ENCODE measurements around the gene KCNQ5.

Gene KCNQ5

GRCh38 chr6:73058736-73059135 lies 436.9 kb downstream of the KCNQ5 start:
- no peak for DNase-seq
- no peaks in the 10 kb centered on the region for H3K4me1 Mint-ChIP-seq
- H3K36me3 Mint-ChIP-seq: peaks cover 6 to 7% of the 10 kb centered on the region in 2 donors
- no peak overlapping the region for H3K27ac Mint-ChIP-seq
- no peaks in the 10 kb centered on the region for H3K27me3 Mint-ChIP-seq
- H3K9me3 Mint-ChIP-seq: peaks cover 3% of the 10 kb centered on the region in 2 donors
- no peak overlapping the region for H3K4me3 Mint-ChIP-seq
- no peak for ATAC-seq (replicated peaks)

DNA sequence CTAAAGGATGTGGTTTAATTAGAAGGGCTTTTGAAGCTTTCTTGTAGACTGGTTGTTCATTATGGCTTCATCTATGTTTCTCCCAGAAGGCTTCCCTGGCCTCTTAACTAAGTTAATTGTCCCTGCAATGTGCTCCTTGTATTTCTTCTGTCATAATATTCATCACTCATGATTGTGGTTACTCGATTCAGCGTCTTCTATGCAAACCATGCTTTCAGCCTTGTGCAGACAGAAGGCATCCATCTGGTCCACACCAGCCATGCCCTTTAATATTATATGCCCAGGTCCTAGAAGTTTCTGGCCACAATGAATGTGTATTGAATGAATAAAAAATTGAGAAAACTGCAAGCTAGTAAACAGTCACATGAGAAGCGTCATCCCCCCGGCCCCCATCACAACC lies 440.3 kb downstream of the KCNQ5 start:
- H3K4me3 Mint-ChIP-seq: no peak overlapping the region
- no peak for DNase-seq
- peaks cover 7% of the 10 kb centered on the region in 2 donors for H3K4me1 Mint-ChIP-seq
- no peak overlapping the region for H3K27ac Mint-ChIP-seq
- ATAC-seq (replicated peaks): no peak
- no peaks in the 10 kb centered on the region for H3K9me3 Mint-ChIP-seq
- H3K27me3 Mint-ChIP-seq: no peaks in the 10 kb centered on the region
- peaks cover 3 to 9% of the 10 kb centered on the region in 2 donors for H3K36me3 Mint-ChIP-seq

GRCh38 chr6:73062837-73063236 lies 441.0 kb downstream of the KCNQ5 start:
- ATAC-seq (replicated peaks) (no peak), DNase-seq (no peak)
- Mint-ChIP-seq H3K4me1 (peaks cover 7% of the 10 kb centered on the region in 2 donors), H3K27me3 (no peaks in the 10 kb centered on the region), H3K36me3 (peaks cover 3 to 9% of the 10 kb centered on the region in 2 donors), H3K27ac (no peak overlapping the region), H3K4me3 (no peak overlapping the region), H3K9me3 (no peaks in the 10 kb centered on the region)

GRCh38 chr6:73064266-73064665 lies 442.4 kb downstream of the KCNQ5 start:
- peaks cover 0 to 9% of the 10 kb centered on the region in 2 donors for H3K36me3 Mint-ChIP-seq
- no peak overlapping the region for H3K27ac Mint-ChIP-seq
- peaks cover 7% of the 10 kb centered on the region in 2 donors for H3K4me1 Mint-ChIP-seq
- H3K4me3 Mint-ChIP-seq: no peak overlapping the region
- no peaks in the 10 kb centered on the region for H3K27me3 Mint-ChIP-seq
- ATAC-seq (replicated peaks): no peak
- DNase-seq: no peak
- no peaks in the 10 kb centered on the region for H3K9me3 Mint-ChIP-seq

- no peaks in the 10 kb centered on the region for H3K4me1 Mint-ChIP-seq
- no peaks in the 10 kb centered on the region for H3K36me3 Mint-ChIP-seq
- DNase-seq: no peak
- ATAC-seq (replicated peaks): no peak
- H3K9me3 Mint-ChIP-seq: no peaks in the 10 kb centered on the region
- no peak overlapping the region for H3K27ac Mint-ChIP-seq
- H3K4me3 Mint-ChIP-seq: no peak overlapping the region
- H3K27me3 Mint-ChIP-seq: no peaks in the 10 kb centered on the region
Observed at GRCh38 chr6:73073238-73073637, 451.4 kb downstream of the KCNQ5 start.

GRCh38 chr6:73074175-73074574 lies 452.3 kb downstream of the KCNQ5 start:
- Mint-ChIP-seq H3K36me3 (no peaks in the 10 kb centered on the region), H3K27ac (no peak overlapping the region), H3K27me3 (no peaks in the 10 kb centered on the region), H3K9me3 (no peaks in the 10 kb centered on the region), H3K4me1 (no peaks in the 10 kb centered on the region), H3K4me3 (no peak overlapping the region)
- DNase-seq: no peak
- no peak for ATAC-seq (replicated peaks)

DNA sequence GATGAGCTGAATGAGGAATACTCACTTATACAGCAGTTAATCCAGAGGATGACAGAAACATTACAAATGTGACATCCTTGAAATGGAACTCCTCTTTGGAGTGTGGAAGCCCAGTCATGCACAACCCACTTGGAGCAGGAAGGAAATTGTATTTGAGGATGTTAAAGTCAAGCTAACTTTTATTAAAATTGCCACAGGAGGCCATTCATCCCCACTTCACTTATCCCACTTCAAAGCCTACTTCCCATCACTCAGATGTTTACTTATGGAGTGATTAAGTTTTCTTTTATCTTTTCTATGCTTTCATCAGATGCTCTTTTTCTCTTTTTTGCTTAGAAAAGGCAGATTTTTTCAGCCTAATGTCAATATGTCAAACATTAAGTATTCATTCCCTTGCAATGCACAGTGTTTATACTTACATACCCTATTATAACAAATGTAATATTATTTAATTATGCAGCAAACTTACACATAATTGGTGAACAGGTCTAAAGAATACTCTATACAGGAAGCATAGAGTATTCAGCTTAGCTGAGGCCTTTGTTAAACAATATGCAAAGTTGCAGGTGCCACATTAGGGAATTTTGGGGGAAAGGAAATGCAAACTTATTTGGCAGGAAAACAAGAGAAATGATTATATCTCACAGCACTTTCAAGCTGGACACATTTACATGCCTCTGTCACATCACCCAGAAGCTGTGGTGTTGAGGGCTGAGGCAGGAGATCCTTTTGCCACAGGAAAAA lies 454.5 kb downstream of the KCNQ5 start:
- peaks cover 4 to 17% of the 10 kb centered on the region in 2 donors for H3K4me1 Mint-ChIP-seq
- ATAC-seq (replicated peaks) (no peak), DNase-seq (no peak)
- no peak overlapping the region for H3K4me3 Mint-ChIP-seq
- H3K9me3 Mint-ChIP-seq: no peaks in the 10 kb centered on the region
- H3K27me3 Mint-ChIP-seq: no peaks in the 10 kb centered on the region
- H3K27ac Mint-ChIP-seq: no peak overlapping the region
- peaks cover 0 to 3% of the 10 kb centered on the region in 2 donors for H3K36me3 Mint-ChIP-seq

DNA sequence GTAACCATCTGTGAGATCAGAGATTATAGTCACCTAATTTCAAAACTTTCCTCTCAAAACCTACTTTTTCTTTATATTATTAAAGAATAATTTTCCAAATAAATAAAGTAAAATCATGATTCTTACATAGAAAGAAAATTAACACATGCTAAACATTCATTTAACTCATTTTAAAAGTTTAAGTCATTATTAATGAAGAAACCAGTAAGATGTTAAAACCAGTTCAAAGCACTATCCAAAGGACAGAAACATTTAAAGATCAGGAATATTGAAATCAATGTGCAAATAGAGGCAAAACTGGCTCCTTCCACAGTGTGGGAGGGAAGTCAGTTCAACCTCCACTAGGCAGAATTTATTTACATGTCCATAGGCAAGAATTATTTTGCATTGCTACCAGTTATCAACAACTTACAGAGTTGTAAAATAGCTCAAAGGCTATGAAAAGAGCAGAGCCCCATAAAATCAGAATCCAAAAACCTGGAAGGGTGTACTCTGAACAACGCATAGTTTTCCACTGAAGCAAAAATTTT lies 456.5 kb downstream of the KCNQ5 start:
- H3K27ac Mint-ChIP-seq: no peak overlapping the region
- peaks cover 0 to 3% of the 10 kb centered on the region in 2 donors for H3K36me3 Mint-ChIP-seq
- no peaks in the 10 kb centered on the region for H3K27me3 Mint-ChIP-seq
- H3K4me3 Mint-ChIP-seq: no peak overlapping the region
- DNase-seq (no peak), ATAC-seq (replicated peaks) (no peak)
- H3K9me3 Mint-ChIP-seq: no peaks in the 10 kb centered on the region
- H3K4me1 Mint-ChIP-seq: peaks cover 4 to 17% of the 10 kb centered on the region in 2 donors

GRCh38 chr6:73078908-73079610 lies 457.2 kb downstream of the KCNQ5 start:
- no peak for ATAC-seq (replicated peaks)
- DNase-seq: no peak

GRCh38 chr6:73079611-73079955 lies 457.7 kb downstream of the KCNQ5 start:
- H3K4me1 Mint-ChIP-seq: peaks cover 4 to 17% of the 10 kb centered on the region in 2 donors
- ATAC-seq (replicated peaks) (no peak), DNase-seq (no peak)
- peak overlapping the region in 1 of 2 donors; percentile 10 for H3K4me3 Mint-ChIP-seq
- no peaks in the 10 kb centered on the region for H3K9me3 Mint-ChIP-seq
- no peak overlapping the region for H3K27ac Mint-ChIP-seq
- H3K27me3 Mint-ChIP-seq: no peaks in the 10 kb centered on the region
- H3K36me3 Mint-ChIP-seq: peaks cover 0 to 3% of the 10 kb centered on the region in 2 donors

More at GRCh38 chr6:73078908-73079610, 457.2 kb downstream of the KCNQ5 start:
- Mint-ChIP-seq H3K27ac (no peak overlapping the region), H3K36me3 (peaks cover 0 to 3% of the 10 kb centered on the region in 2 donors), H3K9me3 (no peaks in the 10 kb centered on the region), H3K4me3 (no peak overlapping the region), H3K4me1 (peaks cover 4 to 17% of the 10 kb centered on the region in 2 donors), H3K27me3 (no peaks in the 10 kb centered on the region)

DNA sequence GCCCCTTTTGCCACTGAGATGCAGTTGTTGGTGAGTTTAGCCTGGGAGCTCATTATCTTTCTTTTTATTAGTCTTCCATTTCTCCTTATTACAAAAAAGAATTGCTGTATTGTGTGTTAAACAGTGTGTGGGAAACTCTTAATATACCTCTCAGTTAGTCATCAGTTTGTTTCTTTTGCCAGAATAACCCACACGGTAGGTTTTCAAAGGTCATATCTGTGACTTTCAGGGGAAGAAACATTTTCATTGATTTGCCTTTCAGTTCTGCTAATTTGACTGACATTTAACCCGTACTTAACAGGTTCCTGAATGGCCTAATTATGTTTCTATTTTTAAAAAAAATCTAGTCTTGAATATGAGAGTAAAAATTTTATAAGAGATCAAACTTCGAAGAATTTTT lies 458.1 kb downstream of the KCNQ5 start:
- Mint-ChIP-seq H3K27ac (peak overlapping the region; percentile 4), H3K27me3 (no peaks in the 10 kb centered on the region), H3K4me1 (peaks cover 4 to 17% of the 10 kb centered on the region in 2 donors), H3K36me3 (peaks cover 0 to 3% of the 10 kb centered on the region in 2 donors), H3K4me3 (peak overlapping the region; percentile 10 to 13), H3K9me3 (no peaks in the 10 kb centered on the region)
- peak; percentile 94 to 98 for ATAC-seq (replicated peaks)
- DNase-seq: no peak

GRCh38 chr6:73081955-73082354 lies 460.1 kb downstream of the KCNQ5 start:
- Mint-ChIP-seq H3K36me3 (peaks cover 5 to 9% of the 10 kb centered on the region in 2 donors), H3K9me3 (peaks cover 0 to 4% of the 10 kb centered on the region in 2 donors), H3K4me1 (peaks cover 6 to 17% of the 10 kb centered on the region in 2 donors), H3K27ac (no peak overlapping the region), H3K4me3 (no peak overlapping the region), H3K27me3 (no peaks in the 10 kb centered on the region)
- no peak for ATAC-seq (replicated peaks)
- DNase-seq: no peak

DNA sequence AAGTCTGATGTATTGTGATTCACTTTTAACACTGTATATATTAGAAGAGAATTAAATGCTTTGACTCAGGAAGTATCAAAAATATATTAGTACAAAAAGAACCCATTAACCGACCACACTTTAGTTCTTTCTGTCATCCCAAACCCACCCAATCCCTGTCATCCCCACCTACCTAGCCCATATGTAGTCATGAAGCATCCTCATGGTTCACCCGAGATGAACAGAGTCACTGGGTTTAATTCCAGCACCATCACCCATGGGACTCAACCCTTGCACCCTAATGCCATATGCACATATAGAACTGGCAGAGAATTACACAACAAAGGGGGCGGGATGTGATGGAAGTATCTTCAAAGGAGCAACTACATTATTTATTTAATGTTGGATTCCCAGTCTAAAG lies 462.0 kb downstream of the KCNQ5 start:
- ATAC-seq (replicated peaks): no peak
- no peak for DNase-seq
- no peak overlapping the region for H3K27ac Mint-ChIP-seq
- no peak overlapping the region for H3K4me3 Mint-ChIP-seq
- peaks cover 0 to 4% of the 10 kb centered on the region in 2 donors for H3K9me3 Mint-ChIP-seq
- peaks cover 10 to 23% of the 10 kb centered on the region in 2 donors for H3K4me1 Mint-ChIP-seq
- H3K36me3 Mint-ChIP-seq: peaks cover 10 to 14% of the 10 kb centered on the region in 2 donors
- no peaks in the 10 kb centered on the region for H3K27me3 Mint-ChIP-seq

GRCh38 chr6:73085443-73085871 lies 463.6 kb downstream of the KCNQ5 start:
- Mint-ChIP-seq H3K4me3 (no peak overlapping the region), H3K36me3 (peaks cover 19 to 21% of the 10 kb centered on the region in 2 donors)
- DNase-seq: no peak

More at GRCh38 chr6:73085443-73085871, 463.6 kb downstream of the KCNQ5 start:
- H3K9me3 Mint-ChIP-seq: peaks cover 0 to 10% of the 10 kb centered on the region in 2 donors
- peaks cover 8 to 13% of the 10 kb centered on the region in 2 donors for H3K4me1 Mint-ChIP-seq
- ATAC-seq (replicated peaks): peak; percentile 41 to 62
- no peak overlapping the region for H3K27ac Mint-ChIP-seq
- no peaks in the 10 kb centered on the region for H3K27me3 Mint-ChIP-seq

All from stimulated activated naive B cell treated with anti-CD40 and anti-IgM and Interleukin-4, amounts not matched to agents 10 μg/mL and 1 μg/mL and 100 μg/mL, for 72 hours (primary cell).